ENCODE results near the gene TMEM185A.
"Not testable (repeated sequence)": the region's sequence is repeated elsewhere in the genome, so short reads cannot be mapped to it uniquely, and the experiment has no call there.

DNA sequence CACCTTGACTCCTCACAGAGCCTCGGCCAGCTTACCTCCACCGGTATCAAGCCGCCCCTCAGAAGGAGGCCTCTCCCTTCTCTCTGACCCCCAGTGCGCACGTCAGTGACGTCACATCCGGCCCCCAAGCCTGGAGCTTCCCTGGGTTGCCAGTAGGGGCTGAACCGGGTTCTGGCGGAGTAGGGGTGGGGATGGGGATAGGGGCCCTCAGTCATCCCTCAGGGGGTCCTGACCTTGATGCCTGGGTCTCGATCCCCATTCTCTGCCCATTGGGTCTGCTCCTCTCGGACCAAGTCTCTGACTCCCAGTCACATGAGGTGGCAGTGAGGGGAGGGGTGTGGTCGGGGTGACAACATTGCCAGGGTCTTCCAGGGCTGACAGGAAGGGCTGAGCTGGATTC, 44.2 kb downstream of the TMEM185A start, which contains the start of gene MAGEA9B:
- TF ChIP-seq, protein P1, sequence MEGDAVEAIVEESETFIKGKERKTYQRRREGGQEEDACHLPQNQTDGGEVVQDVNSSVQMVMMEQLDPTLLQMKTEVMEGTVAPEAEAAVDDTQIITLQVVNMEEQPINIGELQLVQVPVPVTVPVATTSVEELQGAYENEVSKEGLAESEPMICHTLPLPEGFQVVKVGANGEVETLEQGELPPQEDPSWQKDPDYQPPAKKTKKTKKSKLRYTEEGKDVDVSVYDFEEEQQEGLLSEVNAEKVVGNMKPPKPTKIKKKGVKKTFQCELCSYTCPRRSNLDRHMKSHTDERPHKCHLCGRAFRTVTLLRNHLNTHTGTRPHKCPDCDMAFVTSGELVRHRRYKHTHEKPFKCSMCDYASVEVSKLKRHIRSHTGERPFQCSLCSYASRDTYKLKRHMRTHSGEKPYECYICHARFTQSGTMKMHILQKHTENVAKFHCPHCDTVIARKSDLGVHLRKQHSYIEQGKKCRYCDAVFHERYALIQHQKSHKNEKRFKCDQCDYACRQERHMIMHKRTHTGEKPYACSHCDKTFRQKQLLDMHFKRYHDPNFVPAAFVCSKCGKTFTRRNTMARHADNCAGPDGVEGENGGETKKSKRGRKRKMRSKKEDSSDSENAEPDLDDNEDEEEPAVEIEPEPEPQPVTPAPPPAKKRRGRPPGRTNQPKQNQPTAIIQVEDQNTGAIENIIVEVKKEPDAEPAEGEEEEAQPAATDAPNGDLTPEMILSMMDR (IDR thresholded peaks at IDR 0.05), result not testable (repeated sequence)
- not testable (repeated sequence) for TF ChIP-seq POLR2AphosphoS5, EP300 (IDR thresholded peaks at IDR 0.05)
